ENCODE results near the gene VPS26A.

The VPS26A gene

DNA sequence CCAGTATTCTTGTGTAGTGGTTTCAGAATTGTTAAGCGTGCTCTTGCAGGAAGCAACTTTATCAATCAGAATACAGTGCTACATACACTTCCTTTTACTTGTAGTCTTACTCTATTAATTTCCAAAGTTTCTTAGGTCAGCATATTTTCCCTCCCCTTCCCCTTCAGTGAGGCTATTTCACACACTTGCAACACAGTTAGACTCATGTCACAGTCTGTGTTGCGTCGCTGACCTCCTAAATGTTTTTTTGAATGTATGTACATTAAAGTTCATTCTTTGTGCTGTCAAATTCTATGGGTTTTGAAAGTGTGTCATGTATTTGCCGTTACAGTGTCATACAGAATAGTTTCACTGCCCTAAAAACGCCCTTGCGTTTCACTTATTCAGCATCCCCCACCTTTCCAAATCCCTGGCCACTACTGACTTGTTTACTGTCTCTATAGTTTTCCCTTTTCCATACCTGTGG, 90.7 kb downstream of the VPS26A start:
- no peak for TF ChIP-seq FOXP2 (optimal IDR thresholded peaks at IDR 0.05; ENCODE audit: borderline replicate concordance, extremely low read depth, extremely low read length, insufficient read depth)
- no peak for TF ChIP-seq SIN3A (IDR thresholded peaks at IDR 0.05; ENCODE audit: borderline replicate concordance, insufficient read depth, low read length)
- TF ChIP-seq, protein P1, sequence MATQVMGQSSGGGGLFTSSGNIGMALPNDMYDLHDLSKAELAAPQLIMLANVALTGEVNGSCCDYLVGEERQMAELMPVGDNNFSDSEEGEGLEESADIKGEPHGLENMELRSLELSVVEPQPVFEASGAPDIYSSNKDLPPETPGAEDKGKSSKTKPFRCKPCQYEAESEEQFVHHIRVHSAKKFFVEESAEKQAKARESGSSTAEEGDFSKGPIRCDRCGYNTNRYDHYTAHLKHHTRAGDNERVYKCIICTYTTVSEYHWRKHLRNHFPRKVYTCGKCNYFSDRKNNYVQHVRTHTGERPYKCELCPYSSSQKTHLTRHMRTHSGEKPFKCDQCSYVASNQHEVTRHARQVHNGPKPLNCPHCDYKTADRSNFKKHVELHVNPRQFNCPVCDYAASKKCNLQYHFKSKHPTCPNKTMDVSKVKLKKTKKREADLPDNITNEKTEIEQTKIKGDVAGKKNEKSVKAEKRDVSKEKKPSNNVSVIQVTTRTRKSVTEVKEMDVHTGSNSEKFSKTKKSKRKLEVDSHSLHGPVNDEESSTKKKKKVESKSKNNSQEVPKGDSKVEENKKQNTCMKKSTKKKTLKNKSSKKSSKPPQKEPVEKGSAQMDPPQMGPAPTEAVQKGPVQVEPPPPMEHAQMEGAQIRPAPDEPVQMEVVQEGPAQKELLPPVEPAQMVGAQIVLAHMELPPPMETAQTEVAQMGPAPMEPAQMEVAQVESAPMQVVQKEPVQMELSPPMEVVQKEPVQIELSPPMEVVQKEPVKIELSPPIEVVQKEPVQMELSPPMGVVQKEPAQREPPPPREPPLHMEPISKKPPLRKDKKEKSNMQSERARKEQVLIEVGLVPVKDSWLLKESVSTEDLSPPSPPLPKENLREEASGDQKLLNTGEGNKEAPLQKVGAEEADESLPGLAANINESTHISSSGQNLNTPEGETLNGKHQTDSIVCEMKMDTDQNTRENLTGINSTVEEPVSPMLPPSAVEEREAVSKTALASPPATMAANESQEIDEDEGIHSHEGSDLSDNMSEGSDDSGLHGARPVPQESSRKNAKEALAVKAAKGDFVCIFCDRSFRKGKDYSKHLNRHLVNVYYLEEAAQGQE (IDR thresholded peaks at IDR 0.05; ENCODE audit: insufficient read depth in 1 of 2, low read depth in 2 of 2, low read length in 2 of 2) = no peak
- TF ChIP-seq TAF1 (IDR thresholded peaks at IDR 0.05; ENCODE audit: borderline replicate concordance, insufficient read depth, low read length) = no peak
- TF ChIP-seq POLR2AphosphoS5 (IDR thresholded peaks at IDR 0.05; ENCODE audit: low read depth, low read length) = no peak

DNA sequence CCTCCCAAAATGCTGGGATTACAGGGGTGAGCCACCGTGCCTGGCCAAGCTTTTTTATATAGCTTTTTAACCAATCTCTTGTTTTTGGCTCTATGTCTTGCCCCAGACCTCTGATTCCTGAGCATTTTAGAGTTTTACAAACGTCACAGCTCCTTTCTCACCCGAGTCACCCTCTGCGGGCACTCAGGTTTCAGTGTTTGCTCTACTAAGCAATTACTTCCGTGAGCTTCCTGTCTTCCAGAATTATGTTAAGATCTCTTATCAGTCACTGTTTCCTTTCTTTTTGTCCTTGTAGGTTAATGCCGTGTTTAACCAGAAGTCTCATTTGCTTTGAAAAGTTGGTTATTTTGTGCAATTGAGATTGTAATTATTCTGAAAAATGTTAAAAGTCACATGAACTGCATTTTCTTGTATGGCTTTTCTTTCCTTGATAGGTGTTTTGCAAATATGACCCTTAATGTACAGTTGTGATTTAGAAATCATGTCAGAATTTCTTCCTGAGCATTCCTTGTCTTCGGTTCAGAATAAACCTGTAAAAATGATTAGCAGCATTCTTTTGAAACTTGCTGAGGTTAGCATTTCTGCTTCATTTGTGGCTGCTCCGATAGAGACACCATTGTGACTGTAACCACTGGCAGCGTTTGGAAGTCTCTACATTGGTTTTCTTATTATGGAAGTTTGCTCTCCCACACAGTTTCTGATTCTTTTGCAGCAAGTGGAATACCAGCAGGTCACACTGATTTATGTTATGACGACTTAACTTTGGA, 91.6 kb downstream of the VPS26A start:
- no peak for TF ChIP-seq FOXP2 (optimal IDR thresholded peaks at IDR 0.05; ENCODE audit: borderline replicate concordance, extremely low read depth, extremely low read length, insufficient read depth)
- TF ChIP-seq SIN3A (IDR thresholded peaks at IDR 0.05; ENCODE audit: borderline replicate concordance, insufficient read depth, low read length) = no peak
- TF ChIP-seq, protein P1 (IDR thresholded peaks at IDR 0.05; ENCODE audit: insufficient read depth in 1 of 2, low read depth in 2 of 2, low read length in 2 of 2) = no peak
- no peak for TF ChIP-seq TAF1 (IDR thresholded peaks at IDR 0.05; ENCODE audit: borderline replicate concordance, insufficient read depth, low read length)
- TF ChIP-seq POLR2AphosphoS5 (IDR thresholded peaks at IDR 0.05; ENCODE audit: low read depth, low read length) = no peak

DNA sequence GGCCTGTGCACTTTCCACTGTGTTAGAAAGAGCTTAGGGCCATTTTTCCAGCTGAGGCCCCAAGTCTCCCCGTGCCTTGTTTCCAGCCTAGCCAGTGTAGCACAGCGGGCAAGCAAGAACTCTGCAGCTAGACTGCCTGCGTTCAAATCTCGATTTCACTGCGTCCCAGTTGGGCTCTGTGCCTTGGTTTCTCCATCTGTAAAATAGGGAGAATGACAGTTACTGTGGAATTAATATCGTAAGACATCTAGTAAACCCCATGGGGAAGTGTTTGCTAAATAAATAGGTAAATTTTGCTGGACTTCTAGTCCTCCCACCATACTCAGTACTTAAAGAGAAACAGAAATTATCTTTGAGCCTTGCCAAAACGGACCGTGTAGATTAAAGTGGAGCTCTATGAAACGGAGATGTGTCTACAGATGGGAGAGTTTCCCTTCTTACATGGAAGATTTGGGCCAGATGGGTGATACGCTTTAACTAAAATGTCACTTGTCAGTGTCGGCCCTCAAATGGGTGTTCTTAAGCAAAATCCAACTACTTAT, 92.7 kb downstream of the VPS26A start:
- no peak for TF ChIP-seq FOXP2 (optimal IDR thresholded peaks at IDR 0.05; ENCODE audit: borderline replicate concordance, extremely low read depth, extremely low read length, insufficient read depth)
- TF ChIP-seq TAF1 (IDR thresholded peaks at IDR 0.05; ENCODE audit: borderline replicate concordance, insufficient read depth, low read length) = no peak
- TF ChIP-seq, protein P1 (IDR thresholded peaks at IDR 0.05; ENCODE audit: insufficient read depth in 1 of 2, low read depth in 2 of 2, low read length in 2 of 2) = no peak
- TF ChIP-seq POLR2AphosphoS5 (IDR thresholded peaks at IDR 0.05; ENCODE audit: low read depth, low read length) = no peak
- TF ChIP-seq SIN3A (IDR thresholded peaks at IDR 0.05; ENCODE audit: borderline replicate concordance, insufficient read depth, low read length) = no peak

DNA sequence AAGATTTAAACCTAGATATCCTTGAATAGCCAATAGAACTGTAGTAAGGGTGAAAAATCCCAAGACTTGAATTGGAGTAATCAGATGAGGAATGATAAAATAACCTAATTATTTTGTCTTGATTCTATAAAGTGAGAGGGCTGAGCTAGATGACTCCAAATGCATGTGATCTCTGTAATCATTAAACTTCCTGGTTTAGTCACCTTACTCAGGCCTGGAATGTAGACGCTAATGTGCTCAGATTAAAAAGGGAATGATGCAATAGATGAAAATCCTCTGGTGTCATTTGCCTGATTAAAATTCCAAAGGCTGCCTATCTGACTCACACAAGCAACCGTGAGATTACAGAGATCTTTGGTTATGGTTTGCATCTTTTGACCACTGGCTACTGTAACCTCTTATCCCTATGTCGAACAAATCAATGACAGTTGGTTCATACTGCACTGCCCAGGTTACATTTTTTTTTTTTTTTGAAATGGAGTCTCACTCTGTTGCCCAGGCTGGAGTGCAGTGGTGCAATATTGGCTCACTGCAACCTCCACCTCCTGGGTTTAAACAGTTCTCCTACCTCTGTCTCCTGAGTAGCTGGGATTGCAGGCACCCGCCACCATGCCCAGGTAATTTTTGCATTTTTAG, 93.3 kb downstream of the VPS26A start:
- TF ChIP-seq FOXP2 (optimal IDR thresholded peaks at IDR 0.05; ENCODE audit: borderline replicate concordance, extremely low read depth, extremely low read length, insufficient read depth) (no peak), POLR2AphosphoS5 (IDR thresholded peaks at IDR 0.05; ENCODE audit: low read depth, low read length) (no peak), SIN3A (IDR thresholded peaks at IDR 0.05; ENCODE audit: borderline replicate concordance, insufficient read depth, low read length) (no peak), TAF1 (IDR thresholded peaks at IDR 0.05; ENCODE audit: borderline replicate concordance, insufficient read depth, low read length) (no peak)
- TF ChIP-seq, protein P1 (IDR thresholded peaks at IDR 0.05; ENCODE audit: insufficient read depth in 1 of 2, low read depth in 2 of 2, low read length in 2 of 2) = no peak

Data from PFSK-1 (cell line).